AG04449 (cell line): ENCODE data around the gene CABLES1.
A peak's percentile ranks its signal among the peaks of the same experiment; 100 is the strongest.

Experiments
- CTCF ChIA-PET: fragments of 350-600 bp; formaldehyde crosslinking; extraction: SDS; loops from one replicate; lab custom pipeline; 2021; ENCODE audit warnings: antibody characterized with exemption; lab: Yijun Ruan, JAX
- POLR2A ChIA-PET: fragments of 400-600, 350-600 bp; formaldehyde crosslinking; extraction: SDS; loops from one replicate; lab custom pipeline; 2020; ENCODE audit warnings: antibody characterized with exemption, inconsistent platforms; lab: Yijun Ruan, JAX
- DNase-seq: peaks from one replicate; pipeline ENCODE4 v3.0.0-alpha.2; 2010; ENCODE audit warnings: low read depth, low spot score
- H3K4me3 ChIP-seq: 2 replicates; pipeline ENCODE4 v1.5.1; 2011; ENCODE audit warnings: low read depth, mild to moderate bottlenecking, control low read depth, low read length
- TF ChIP-seq, protein P1 (sequence below): IDR thresholded peaks from one replicate; pipeline ENCODE4 v1.5.1; 2011; ENCODE audit warnings: mild to moderate bottlenecking, moderate library complexity, low read length, control low read depth, inconsistent platforms; ENCODE audit not compliant: insufficient read depth; ENCODE audit errors: missing control alignments

The CABLES1 gene

GRCh38 chr18:23227726-23228070, 92.4 kb downstream of the CABLES1 start:
- no peak overlapping the region for H3K4me3 ChIP-seq
- no peak for DNase-seq
- ChIA-PET POLR2A (no interaction called here), CTCF (interaction anchor here (1.2 to 2.3 kb wide), 4 partner anchors 9 to 152 kb away, joined by 4 to 6 read pairs (median 5); no protein-coding TSS in a partner anchor)
- TF ChIP-seq, protein P1, sequence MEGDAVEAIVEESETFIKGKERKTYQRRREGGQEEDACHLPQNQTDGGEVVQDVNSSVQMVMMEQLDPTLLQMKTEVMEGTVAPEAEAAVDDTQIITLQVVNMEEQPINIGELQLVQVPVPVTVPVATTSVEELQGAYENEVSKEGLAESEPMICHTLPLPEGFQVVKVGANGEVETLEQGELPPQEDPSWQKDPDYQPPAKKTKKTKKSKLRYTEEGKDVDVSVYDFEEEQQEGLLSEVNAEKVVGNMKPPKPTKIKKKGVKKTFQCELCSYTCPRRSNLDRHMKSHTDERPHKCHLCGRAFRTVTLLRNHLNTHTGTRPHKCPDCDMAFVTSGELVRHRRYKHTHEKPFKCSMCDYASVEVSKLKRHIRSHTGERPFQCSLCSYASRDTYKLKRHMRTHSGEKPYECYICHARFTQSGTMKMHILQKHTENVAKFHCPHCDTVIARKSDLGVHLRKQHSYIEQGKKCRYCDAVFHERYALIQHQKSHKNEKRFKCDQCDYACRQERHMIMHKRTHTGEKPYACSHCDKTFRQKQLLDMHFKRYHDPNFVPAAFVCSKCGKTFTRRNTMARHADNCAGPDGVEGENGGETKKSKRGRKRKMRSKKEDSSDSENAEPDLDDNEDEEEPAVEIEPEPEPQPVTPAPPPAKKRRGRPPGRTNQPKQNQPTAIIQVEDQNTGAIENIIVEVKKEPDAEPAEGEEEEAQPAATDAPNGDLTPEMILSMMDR, result no peak

DNA sequence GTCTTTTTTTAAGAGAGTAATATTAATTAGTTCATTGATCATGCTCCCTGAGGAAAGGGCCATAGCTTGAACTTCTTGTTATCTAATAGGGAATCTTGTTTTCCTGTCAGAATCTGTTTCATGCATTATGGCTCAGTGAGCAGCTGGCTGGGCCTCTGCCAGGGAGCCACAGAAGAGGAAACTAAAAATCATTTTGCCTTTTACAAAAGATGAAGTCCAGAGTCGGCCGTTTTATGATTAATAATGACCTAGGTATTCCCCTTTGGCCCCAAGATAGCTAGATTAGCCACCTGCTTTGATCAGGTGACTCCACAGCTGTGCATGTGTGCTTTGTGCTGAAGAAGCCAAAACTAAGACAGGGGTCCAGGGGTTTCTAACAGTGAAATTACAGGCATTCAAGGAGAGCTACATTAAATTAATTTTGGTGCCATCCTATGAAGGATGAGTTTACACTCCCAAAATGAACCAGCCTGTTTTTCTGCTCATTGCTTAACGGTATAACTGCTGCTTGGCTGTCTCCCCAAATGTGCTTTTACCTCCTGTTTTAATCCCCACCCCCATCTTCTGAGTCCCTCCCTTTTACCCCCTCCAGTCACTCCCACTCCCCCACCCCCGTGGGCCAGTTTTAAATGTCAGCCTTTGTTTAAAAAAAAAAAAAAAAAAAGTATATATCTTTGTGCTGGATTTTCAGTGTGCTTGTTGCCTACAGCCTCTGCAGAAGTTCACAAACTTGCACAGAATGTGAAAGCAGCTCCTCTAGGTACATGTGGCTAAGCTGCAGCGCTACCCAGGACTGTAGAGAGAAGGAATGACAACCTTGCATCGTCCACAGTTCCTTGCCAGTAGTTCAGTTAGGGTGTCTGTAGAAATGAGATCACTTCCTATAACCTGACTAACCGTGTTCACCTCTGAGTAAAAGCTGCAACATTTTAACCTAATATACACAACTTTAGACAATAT, 93.1 kb downstream of the CABLES1 start:
- TF ChIP-seq, protein P1, result no peak
- H3K4me3 ChIP-seq, result no peak overlapping the region
- ChIA-PET CTCF (interaction anchor here (1.2 to 2.3 kb wide), 4 partner anchors 9 to 151 kb away, joined by 4 to 6 read pairs (median 5); no protein-coding TSS in a partner anchor), POLR2A (interaction anchor here (0.7 kb wide), 1 partner anchor 75 kb away, joined by 3 read pairs; no protein-coding TSS in a partner anchor)
- DNase-seq, result no peak

- no peak overlapping the region for H3K4me3 ChIP-seq
- ChIA-PET CTCF (interaction anchor here (1.3 to 1.8 kb wide), 2 partner anchors 43 to 182 kb away, joined by 4 read pairs; no protein-coding TSS in a partner anchor), POLR2A (no interaction called here)
- no peak for DNase-seq
- TF ChIP-seq, protein P1, result no peak
Measured at GRCh38 chr18:23229472-23229871, 94.2 kb downstream of the CABLES1 start.

DNA sequence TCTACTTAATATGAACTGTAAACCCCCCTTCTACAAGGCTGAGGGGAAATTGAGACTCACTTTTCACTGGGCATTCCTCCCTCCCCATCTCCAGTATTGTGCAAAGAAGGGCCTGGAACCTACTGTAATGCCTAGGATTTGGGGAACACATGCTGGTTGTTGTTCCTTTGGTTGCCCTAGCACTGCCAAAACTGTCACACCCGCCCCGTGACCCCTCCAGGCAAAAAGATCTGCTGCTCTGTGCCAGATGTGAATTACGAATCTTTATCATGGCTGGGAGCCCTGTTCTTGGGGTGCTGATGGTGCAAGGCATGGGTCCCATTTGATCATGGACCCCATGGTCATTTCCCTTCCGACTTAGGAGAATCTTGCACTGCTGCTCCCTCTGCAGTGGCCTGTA, 95.4 kb downstream of the CABLES1 start:
- POLR2A ChIA-PET, result no interaction called here
- DNase-seq, result no peak
- no peak overlapping the region for H3K4me3 ChIP-seq
- CTCF ChIA-PET, result interaction anchor here (0.7 to 1.3 kb wide), 2 partner anchors 100 to 181 kb away, joined by 3 to 4 read pairs; no protein-coding TSS in a partner anchor
- TF ChIP-seq, protein P1, result no peak

DNA sequence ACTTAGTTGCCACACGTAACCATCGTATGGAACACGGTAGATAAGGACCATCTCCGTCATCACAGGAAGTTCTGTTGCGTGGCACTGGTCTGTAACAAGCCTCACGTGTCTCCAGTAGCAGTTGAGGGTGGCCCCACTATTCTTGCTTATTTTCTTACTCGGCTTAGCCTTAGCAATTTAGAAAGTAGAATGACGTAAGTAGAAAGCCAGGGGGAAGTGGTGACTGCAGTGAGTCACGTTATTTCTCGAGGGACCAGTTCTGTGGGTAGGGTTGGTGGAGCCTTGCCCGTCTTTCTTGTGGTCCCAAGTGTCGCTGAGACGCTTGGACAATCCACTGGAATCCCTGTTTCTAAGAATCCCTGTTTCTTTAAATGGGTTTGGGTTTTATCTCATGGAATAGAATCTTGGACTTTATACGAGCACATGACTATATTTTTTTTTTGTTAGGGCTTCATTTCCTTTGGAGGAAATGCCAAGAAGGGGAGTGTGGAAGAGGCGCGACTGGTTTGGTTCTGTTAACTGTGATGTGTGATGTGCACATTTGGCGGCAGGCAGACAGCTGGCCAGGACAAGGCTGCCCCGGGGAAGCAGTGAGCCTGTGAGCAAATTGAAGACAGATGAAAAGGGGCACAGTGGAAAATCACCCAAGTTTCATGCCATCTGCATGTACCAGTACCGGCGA, 96.2 kb downstream of the CABLES1 start:
- TF ChIP-seq, protein P1, result no peak
- POLR2A ChIA-PET, result no interaction called here
- CTCF ChIA-PET, result interaction anchor here (1.0 kb wide), 2 partner anchors 29 to 131 kb away, joined by 3 to 4 read pairs; no protein-coding TSS in a partner anchor
- no peak overlapping the region for H3K4me3 ChIP-seq
- peak; percentile 96 for DNase-seq
